Suprapubic skin (tissue), 4 donors: Measurements from ENCODE around the gene KDM6A. TPM values are rescaled to one million over a fixed set of nuclear protein-coding genes. Genes with fewer than 3 reads are reported as not detected.
"Not testable (repeated sequence)": the region's sequence is repeated elsewhere in the genome, so short reads cannot be mapped to it uniquely, and the experiment has no call there.

Experiments
- DNase-seq, 2 donors: peaks; one replicate each; pipeline ENCODE4 v3.0.0-alpha.2; 2019; ENCODE audit warnings: low spot score in 2 of 2
- H3K27ac ChIP-seq: fragments of 200-600 bp; sonication (generic); one replicate; pipeline ENCODE4 v1.5.1; 2019
- H3K27me3 ChIP-seq: fragments of 200-600 bp; sonication (generic); one replicate; pipeline ENCODE4 v1.5.1; 2019
- H3K36me3 ChIP-seq: fragments of 200-600 bp; sonication (generic); one replicate; pipeline ENCODE4 v1.5.1; 2019
- H3K4me1 ChIP-seq: fragments of 200-600 bp; sonication (generic); one replicate; pipeline ENCODE4 v1.5.1; 2019
- H3K4me3 ChIP-seq: fragments of 200-600 bp; sonication (generic); one replicate; pipeline ENCODE4 v1.5.1; 2019; ENCODE audit warnings: mild to moderate bottlenecking
- H3K9me3 ChIP-seq: fragments of 200-600 bp; sonication (generic); one replicate; pipeline ENCODE4 v1.5.1; 2019
- CTCF ChIP-seq, 2 donors: fragments of 200-600 bp in 1 of 2; fragments of 450-650 bp in 1 of 2; sonication (generic) in 1 of 2; IDR thresholded peaks; one replicate each; pipeline ENCODE4 v1.5.1; 2016 to 2019; ENCODE audit warnings: antibody characterized with exemption in 2 of 2, mild to moderate bottlenecking in 1 of 2, moderate library complexity in 1 of 2
- EP300 ChIP-seq: sonication (generic); formaldehyde crosslinking; IDR thresholded peaks from one replicate; pipeline ENCODE4 v1.6.1; 2017; ENCODE audit warnings: antibody characterized with exemption
- POLR2A ChIP-seq, 2 donors: fragments of 450-650 bp; IDR thresholded peaks; one replicate each; pipeline ENCODE4 v1.6.1; 2017; ENCODE audit warnings: antibody characterized with exemption in 2 of 2, mild to moderate bottlenecking in 2 of 2, moderate library complexity in 2 of 2
- POLR2AphosphoS5 ChIP-seq, 3 donors: sonication (generic); formaldehyde crosslinking; IDR thresholded peaks; one replicate each; pipeline ENCODE4 v1.6.1; 2017; ENCODE audit warnings: antibody characterized with exemption in 3 of 3
- WGBS: methylation state at CpG from one replicate; pipeline ENCODE4 v1.1.5; 2018; 5-methylcytosine and 5-hydroxymethylcytosine counted together
- total RNA-seq, 4 donors: library from RNA; depleted of rRNA; stranded (reverse); fragments of >200 nt; gene quantifications; one replicate each; pipeline ENCODE4 v1.1.0, GENCODE V29; 2016

The KDM6A gene
- total RNA-seq, 4 donors from 2014 or later: 45.5 to 140 (median 60.9) TPM

GRCh38 chrX:44908153-44908552, 35.2 kb downstream of the KDM6A start:
- TF ChIP-seq POLR2AphosphoS5 (IDR thresholded peaks at IDR 0.05) (no peak), EP300 (no peak), CTCF (IDR thresholded peaks at IDR 0.05) (no peak), POLR2A (IDR thresholded peaks at IDR 0.05) (no peak)
- peaks cover 13% of the 10 kb centered on the region for H3K4me1 ChIP-seq
- H3K9me3 ChIP-seq: no peaks in the 10 kb centered on the region
- no peaks in the 10 kb centered on the region for H3K27me3 ChIP-seq
- no peak overlapping the region for H3K27ac ChIP-seq
- DNase-seq: no peak
- WGBS: 53% methylated on average over 3 of the region's 3 CpGs
- no peak overlapping the region for H3K4me3 ChIP-seq
- H3K36me3 ChIP-seq: no peaks in the 10 kb centered on the region

- peaks cover 13% of the 10 kb centered on the region for H3K4me1 ChIP-seq
- 91% methylated on average over 3 of the region's 3 CpGs for WGBS
These were observed 35.8 kb downstream of the KDM6A start for GRCh38 chrX:44908827-44909226.

GRCh38 chrX:44910508-44910907, 37.5 kb downstream of the KDM6A start:
- not testable (repeated sequence) for H3K36me3 ChIP-seq, H3K4me3 ChIP-seq, H3K4me1 ChIP-seq, H3K27ac ChIP-seq, H3K9me3 ChIP-seq, H3K27me3 ChIP-seq, DNase-seq
- WGBS: 82% methylated on average over 4 of the region's 4 CpGs

More at GRCh38 chrX:44908827-44909226, 35.8 kb downstream of the KDM6A start:
- no peak for DNase-seq
- no peaks in the 10 kb centered on the region for H3K9me3 ChIP-seq
- no peaks in the 10 kb centered on the region for H3K36me3 ChIP-seq
- no peak overlapping the region for H3K27ac ChIP-seq
- no peaks in the 10 kb centered on the region for H3K27me3 ChIP-seq
- no peak overlapping the region for H3K4me3 ChIP-seq
- TF ChIP-seq CTCF (IDR thresholded peaks at IDR 0.05) (no peak), POLR2A (IDR thresholded peaks at IDR 0.05) (no peak), POLR2AphosphoS5 (IDR thresholded peaks at IDR 0.05) (no peak), EP300 (no peak)

- not testable (repeated sequence) for DNase-seq, H3K9me3 ChIP-seq, H3K4me1 ChIP-seq, H3K4me3 ChIP-seq, H3K36me3 ChIP-seq, H3K27me3 ChIP-seq, H3K27ac ChIP-seq
- WGBS: 100% methylated on average over 8 of the region's 45 CpGs
These were observed 38.1 kb downstream of the KDM6A start for GRCh38 chrX:44911074-44911600.

GRCh38 chrX:44913656-44914531, 40.9 kb downstream of the KDM6A start:
- H3K27me3 ChIP-seq: no peaks in the 10 kb centered on the region
- H3K27ac ChIP-seq: no peak overlapping the region
- H3K9me3 ChIP-seq: no peaks in the 10 kb centered on the region
- H3K36me3 ChIP-seq: no peaks in the 10 kb centered on the region
- DNase-seq: no peak
- TF ChIP-seq CTCF (IDR thresholded peaks at IDR 0.05) (no peak), EP300 (no peak), POLR2A (IDR thresholded peaks at IDR 0.05) (no peak), POLR2AphosphoS5 (IDR thresholded peaks at IDR 0.05) (no peak)
- no peak overlapping the region for H3K4me3 ChIP-seq
- H3K4me1 ChIP-seq: peaks cover 3% of the 10 kb centered on the region
- 92% methylated on average over 9 of the region's 9 CpGs for WGBS

GRCh38 chrX:44914532-44915198, 41.7 kb downstream of the KDM6A start:
- Histone ChIP-seq H3K4me3 (no peak overlapping the region), H3K4me1 (peaks cover 3% of the 10 kb centered on the region), H3K27ac (no peak overlapping the region)

More at GRCh38 chrX:44914532-44915198, 41.7 kb downstream of the KDM6A start:
- 88% methylated on average over 2 of the region's 2 CpGs for WGBS
- DNase-seq: no peak
- Histone ChIP-seq H3K9me3 (no peaks in the 10 kb centered on the region), H3K27me3 (no peaks in the 10 kb centered on the region), H3K36me3 (no peaks in the 10 kb centered on the region)
- TF ChIP-seq CTCF (IDR thresholded peaks at IDR 0.05) (no peak), EP300 (no peak), POLR2AphosphoS5 (IDR thresholded peaks at IDR 0.05) (no peak), POLR2A (IDR thresholded peaks at IDR 0.05) (no peak)
